CD4-positive, alpha-beta memory T cell (primary cell): ENCODE measurements around the gene PARL. TPM values are rescaled to one million over a fixed set of nuclear protein-coding genes. Genes with fewer than 3 reads are reported as not detected.
A peak's percentile ranks its signal among the peaks of the same experiment; 100 is the strongest.

Experiments
- CTCF ChIA-PET: fragments of 350-600 bp; sonication (Branson Sonifier 250); formaldehyde crosslinking; loops from one replicate; lab custom pipeline; 2021; ENCODE audit warnings: inconsistent platforms; ENCODE audit not compliant: partially characterized antibody; lab: Charles Lee
- POLR2A ChIA-PET: fragments of 350-600 bp; sonication (Branson Sonifier 250); formaldehyde crosslinking; loops from one replicate; lab custom pipeline; 2021; ENCODE audit not compliant: partially characterized antibody; lab: Charles Lee
- DNase-seq, 5 donors: peaks; one replicate each; pipeline versions ENCODE4 v3.0.0 to v3.0.0-alpha.2; 2020 to 2022; ENCODE audit warnings: mixed read lengths in 1 of 5
- H3K27ac ChIP-seq: one replicate; pipeline ENCODE4 v1.7.0; 2013; ENCODE audit warnings: low read depth, low read length
- H3K27me3 ChIP-seq: 2 replicates; pipeline ENCODE4 v1.7.0; 2013; ENCODE audit warnings: mild to moderate bottlenecking, low read length, moderate library complexity; ENCODE audit not compliant: insufficient read depth
- H3K36me3 ChIP-seq: 2 replicates; pipeline ENCODE4 v1.7.0; 2013; ENCODE audit warnings: mild to moderate bottlenecking, low read length, moderate library complexity; ENCODE audit not compliant: insufficient read depth
- H3K4me1 ChIP-seq: 2 replicates; pipeline ENCODE4 v1.7.0; 2013; ENCODE audit warnings: mild to moderate bottlenecking, low read length, moderate library complexity; ENCODE audit not compliant: insufficient read depth
- H3K4me3 ChIP-seq, 2 donors: one replicate each; pipeline ENCODE4 v1.7.0; 2013; ENCODE audit warnings: low read length in 2 of 2, mild to moderate bottlenecking in 1 of 2
- H3K9me3 ChIP-seq, 2 donors: one replicate each; pipeline ENCODE4 v1.7.0; 2013; ENCODE audit warnings: low read length in 2 of 2, control low read depth in 1 of 2; ENCODE audit not compliant: control insufficient read depth in 1 of 2
- H3K27ac Mint-ChIP-seq, 7 donors: one replicate each; pipeline ENCODE4 v1.8.0; 2020 to 2021; ENCODE audit warnings: mixed read lengths in 7 of 7, mild to moderate bottlenecking in 6 of 7, inconsistent platforms in 3 of 7, moderate library complexity in 3 of 7
- H3K27me3 Mint-ChIP-seq, 2 donors: one replicate each; pipeline ENCODE4 v1.8.0; 2020 to 2021; ENCODE audit warnings: mixed read lengths in 2 of 2
- H3K36me3 Mint-ChIP-seq, 2 donors: one replicate each; pipeline ENCODE4 v1.8.0; 2020 to 2021; ENCODE audit warnings: mixed read lengths in 2 of 2, inconsistent platforms in 1 of 2, mild to moderate bottlenecking in 1 of 2
- H3K4me1 Mint-ChIP-seq, 4 donors: one replicate each; pipeline ENCODE4 v1.8.0; 2020 to 2021; ENCODE audit warnings: mixed read lengths in 4 of 4, mild to moderate bottlenecking in 1 of 4
- H3K4me3 Mint-ChIP-seq, 8 donors: one replicate each; pipeline ENCODE4 v1.8.0; 2020 to 2021; ENCODE audit warnings: mixed read lengths in 8 of 8, mild to moderate bottlenecking in 7 of 8, moderate library complexity in 6 of 8, inconsistent platforms in 3 of 8
- H3K9me3 Mint-ChIP-seq, 8 donors: one replicate each; pipeline ENCODE4 v1.8.0; 2020 to 2021; ENCODE audit warnings: mixed read lengths in 8 of 8, mild to moderate bottlenecking in 5 of 8, inconsistent platforms in 3 of 8, moderate library complexity in 1 of 8
- intact Hi-C: fragments of 100-400 bp; cut with micrococcal nuclease; formaldehyde crosslinking; loops from one replicate; pipeline ENCODE4 v1.15.1; 2023
- polyA plus RNA-seq, 2 donors: library from polyadenylated mRNA; unstranded; fragments of 300-500 nt; fragmentation: Illumina TruSeq; gene quantifications; one replicate each; pipeline ENCODE4 v1.2.3, GENCODE V29; 2021
- total RNA-seq, 2 experiments: library from RNA; stranded (reverse); gene quantifications; one replicate each; pipeline ENCODE4 v1.2.3, GENCODE V29; 2021

Gene PARL, protein sequence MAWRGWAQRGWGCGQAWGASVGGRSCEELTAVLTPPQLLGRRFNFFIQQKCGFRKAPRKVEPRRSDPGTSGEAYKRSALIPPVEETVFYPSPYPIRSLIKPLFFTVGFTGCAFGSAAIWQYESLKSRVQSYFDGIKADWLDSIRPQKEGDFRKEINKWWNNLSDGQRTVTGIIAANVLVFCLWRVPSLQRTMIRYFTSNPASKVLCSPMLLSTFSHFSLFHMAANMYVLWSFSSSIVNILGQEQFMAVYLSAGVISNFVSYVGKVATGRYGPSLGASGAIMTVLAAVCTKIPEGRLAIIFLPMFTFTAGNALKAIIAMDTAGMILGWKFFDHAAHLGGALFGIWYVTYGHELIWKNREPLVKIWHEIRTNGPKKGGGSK
- total RNA-seq = 10 to 100 TPM; 46.9 to 50.2 TPM
- 100 to 1,000 TPM; 100 to 168 TPM for polyA plus RNA-seq

DNA sequence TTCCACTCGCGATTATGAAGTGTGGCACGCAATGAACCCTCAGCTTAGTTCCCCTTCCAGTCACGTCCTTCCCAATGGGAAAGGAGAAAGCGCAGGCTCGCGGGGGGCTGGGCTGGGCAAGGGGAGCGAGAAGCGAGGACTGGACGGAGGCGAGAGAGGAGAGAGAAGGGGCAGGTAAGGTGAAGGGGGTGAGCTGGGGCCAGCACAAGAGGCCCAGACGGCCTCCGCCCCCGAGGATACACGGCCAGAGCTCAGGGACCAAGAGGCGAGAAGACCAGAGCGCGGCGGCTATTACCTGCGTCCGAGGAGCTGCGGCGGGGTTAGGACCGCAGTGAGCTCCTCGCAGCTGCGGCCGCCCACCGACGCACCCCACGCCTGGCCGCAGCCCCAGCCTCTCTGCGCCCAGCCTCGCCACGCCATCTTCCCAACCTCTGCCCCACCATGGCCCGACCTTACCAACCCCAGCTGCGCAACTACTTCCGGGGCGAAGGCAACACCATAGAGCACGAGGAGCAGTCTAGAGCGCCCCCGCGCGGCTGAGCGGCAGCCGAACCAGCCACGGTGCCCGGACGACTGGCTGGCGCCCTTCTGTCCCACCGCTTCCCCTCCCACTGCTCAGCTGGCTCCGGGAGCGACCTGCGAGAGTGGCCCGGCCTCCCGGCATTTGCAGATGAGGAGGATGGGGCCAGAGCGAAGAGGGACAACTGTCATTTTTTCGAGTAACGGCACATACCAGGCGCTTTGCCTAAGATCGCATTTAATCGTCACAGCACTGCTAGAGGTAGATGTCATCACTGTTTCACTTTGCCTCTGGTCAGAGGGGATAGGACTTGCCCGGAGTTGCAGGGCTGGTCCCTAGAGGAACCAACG, at the start of gene PARL:
Gene PARL (minus strand): TSS at position 454 of the 870 bp plus-strand sequence. CDS start 34 bp downstream, at position 420.
- Mint-ChIP-seq H3K4me1 (peaks cover 24 to 50% (median 34%) of the 10 kb centered on the region in 4 donors), H3K27me3 (no peaks in the 10 kb centered on the region), H3K36me3 (peaks cover 0 to 15% of the 10 kb centered on the region in 2 donors), H3K4me3 (peak within 1 kb of the TSS; percentile 92 to 98 (median 95)), H3K9me3 (no peaks in the 10 kb centered on the region), H3K27ac (peak within 1 kb of the TSS; percentile 88 to 96 (median 93))
- Histone ChIP-seq H3K36me3 (no peaks in the 10 kb centered on the region), H3K4me3 (peak within 1 kb of the TSS; percentile 85 to 95), H3K4me1 (peaks cover 28% of the 10 kb centered on the region), H3K27ac (peak within 1 kb of the TSS; percentile 74), H3K9me3 (no peaks in the 10 kb centered on the region), H3K27me3 (no peaks in the 10 kb centered on the region)
- intact Hi-C loops = loop anchor here (1.0 to 10.0 kb wide), 3 partner anchors 413 to 1090 kb away; partner anchors contain the start of genes ATP11B and PSMD2
- peak; percentile 93 to 95 (median 94) for DNase-seq
- ChIA-PET CTCF (interaction anchor here (0.5 to 3.5 kb wide), 24 partner anchors 8 to 1090 kb away, joined by 3 to 22 read pairs (median 4); partner anchors contain the start of genes ABCC5, EEF1AKMT4, EIF2B5 and MCF2L2), POLR2A (interaction anchor here (0.6 to 1.7 kb wide), 12 partner anchors 9 to 927 kb away, joined by 3 to 7 read pairs (median 3); partner anchors contain the start of genes ABCC5, AP2M1, EIF2B5 and MAP6D1)

DNA sequence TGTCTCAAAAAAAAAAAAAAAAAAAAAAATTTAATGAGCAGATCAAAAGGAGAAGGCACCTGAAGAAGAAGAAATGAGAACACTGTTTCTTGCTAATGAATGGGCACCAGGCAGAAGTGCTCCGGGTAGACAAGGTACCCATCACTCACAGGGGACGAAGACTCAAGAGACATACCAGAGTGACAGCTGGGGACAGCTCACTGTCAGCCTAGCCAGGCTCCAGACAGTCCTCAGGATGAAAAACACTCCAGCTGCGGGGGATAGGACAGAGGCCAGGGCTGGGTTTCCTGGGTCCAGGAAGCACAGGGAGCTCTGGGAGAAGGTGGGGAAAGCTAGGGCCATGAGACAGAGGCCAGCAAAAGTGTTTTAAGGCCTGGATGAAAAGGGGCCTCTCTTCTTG, 48.5 kb upstream of the PARL start:
- H3K4me3 Mint-ChIP-seq = no peak overlapping the region
- POLR2A ChIA-PET = no interaction called here

DNA sequence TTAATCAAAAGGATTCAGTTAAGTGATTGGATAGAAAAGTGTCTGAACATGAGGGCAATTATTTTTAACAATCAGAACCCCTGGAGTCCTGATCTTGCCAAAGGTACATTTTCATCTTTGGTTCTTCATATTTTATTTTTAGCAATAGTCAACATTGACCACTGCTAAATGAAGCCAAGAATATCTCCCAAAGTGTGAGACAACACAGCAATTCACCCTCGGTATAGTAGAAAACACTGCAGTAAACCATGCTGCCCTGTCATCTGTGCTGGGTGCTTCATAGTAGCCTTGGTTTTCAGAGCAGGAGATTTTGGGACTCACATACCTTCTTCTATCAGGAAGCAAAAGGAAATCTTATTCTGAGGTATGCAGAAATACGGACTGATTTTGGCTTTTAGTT, 47.2 kb upstream of the PARL start:
- intact Hi-C loops = no loop called here
- CTCF ChIA-PET = no interaction called here
- Histone ChIP-seq H3K36me3 (peaks cover 5% of the 10 kb centered on the region), H3K27me3 (no peaks in the 10 kb centered on the region), H3K9me3 (no peaks in the 10 kb centered on the region), H3K4me3 (no peak overlapping the region), H3K27ac (no peak overlapping the region), H3K4me1 (no peaks in the 10 kb centered on the region)
- no peak overlapping the region for H3K4me3 Mint-ChIP-seq
- POLR2A ChIA-PET = no interaction called here
- peaks cover 29 to 36% of the 10 kb centered on the region in 2 donors for H3K36me3 Mint-ChIP-seq
- H3K27me3 Mint-ChIP-seq = no peaks in the 10 kb centered on the region
- no peaks in the 10 kb centered on the region for H3K9me3 Mint-ChIP-seq
- DNase-seq = no peak
- peak overlapping the region in 1 of 7 donors; percentile 12 for H3K27ac Mint-ChIP-seq
- no peaks in the 10 kb centered on the region for H3K4me1 Mint-ChIP-seq

More for the DNA sequence above, 48.5 kb upstream of the PARL start:
- peak overlapping the region in 2 of 7 donors; percentile 1 to 18 for H3K27ac Mint-ChIP-seq
- no peak for DNase-seq
- no peaks in the 10 kb centered on the region for H3K9me3 Mint-ChIP-seq
- no peaks in the 10 kb centered on the region for H3K27me3 Mint-ChIP-seq
- CTCF ChIA-PET = no interaction called here
- no peaks in the 10 kb centered on the region for H3K4me1 ChIP-seq
- H3K36me3 ChIP-seq = peaks cover 6% of the 10 kb centered on the region
- no peak overlapping the region for H3K27ac ChIP-seq
- no peaks in the 10 kb centered on the region for H3K9me3 ChIP-seq
- H3K27me3 ChIP-seq = no peaks in the 10 kb centered on the region
- peaks cover 29 to 38% of the 10 kb centered on the region in 2 donors for H3K36me3 Mint-ChIP-seq
- H3K4me3 ChIP-seq = no peak overlapping the region
- no peaks in the 10 kb centered on the region for H3K4me1 Mint-ChIP-seq
- intact Hi-C loops = no loop called here

DNA sequence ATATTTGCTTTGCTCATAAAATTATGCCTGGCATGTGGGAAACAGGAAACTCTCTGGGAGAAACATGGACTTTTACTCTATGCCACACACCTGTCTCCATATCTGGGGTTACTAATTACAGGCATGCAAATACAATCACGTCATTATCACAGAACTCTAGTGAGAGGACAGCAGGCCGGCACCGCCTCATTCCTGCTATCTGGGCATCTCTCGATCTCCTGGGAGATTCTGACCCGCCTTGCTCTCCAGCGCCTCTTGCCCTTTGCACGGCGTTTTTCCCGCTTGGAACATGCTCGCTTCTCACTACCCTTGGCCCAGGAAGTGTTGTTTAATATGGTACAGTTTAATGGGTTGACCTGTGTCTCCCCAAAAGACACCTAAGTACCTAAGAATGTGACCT, 45.4 kb upstream of the PARL start:
- H3K27me3 Mint-ChIP-seq = no peaks in the 10 kb centered on the region
- no peaks in the 10 kb centered on the region for H3K9me3 ChIP-seq
- ChIA-PET POLR2A (no interaction called here), CTCF (no interaction called here)
- no peak overlapping the region for H3K4me3 Mint-ChIP-seq
- H3K27me3 ChIP-seq = no peaks in the 10 kb centered on the region
- no peak for DNase-seq
- no peak overlapping the region for H3K27ac Mint-ChIP-seq
- H3K4me1 Mint-ChIP-seq = no peaks in the 10 kb centered on the region
- H3K36me3 Mint-ChIP-seq = peaks cover 22 to 33% of the 10 kb centered on the region in 2 donors
- H3K9me3 Mint-ChIP-seq = no peaks in the 10 kb centered on the region
- intact Hi-C loops = no loop called here
- H3K36me3 ChIP-seq = peaks cover 8% of the 10 kb centered on the region
- no peaks in the 10 kb centered on the region for H3K4me1 ChIP-seq
- H3K27ac ChIP-seq = no peak overlapping the region
- H3K4me3 ChIP-seq = no peak overlapping the region

DNA sequence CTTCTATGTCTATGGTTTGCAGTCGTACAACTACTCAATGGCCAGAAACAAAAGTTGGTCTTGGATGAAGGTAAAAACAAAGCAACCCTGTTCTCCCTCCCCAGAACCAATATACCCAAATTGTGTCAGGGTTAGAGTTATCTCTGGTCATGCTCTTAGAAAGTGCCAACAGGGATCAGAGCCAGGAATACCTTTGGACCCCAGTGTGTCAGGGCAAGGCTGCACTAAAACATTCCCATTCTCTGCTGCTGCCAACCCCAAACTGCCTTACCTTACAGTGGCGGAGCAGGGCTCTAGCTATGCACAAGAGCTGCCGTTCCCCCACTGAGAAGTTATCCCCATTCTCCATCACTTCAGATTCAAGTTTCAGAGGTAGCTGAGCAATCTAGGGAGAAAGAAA, 42.4 kb upstream of the PARL start:
- no peak overlapping the region for H3K4me3 Mint-ChIP-seq
- no peak for DNase-seq
- POLR2A ChIA-PET = no interaction called here
- H3K4me1 Mint-ChIP-seq = no peaks in the 10 kb centered on the region
- H3K27ac ChIP-seq = no peak overlapping the region
- intact Hi-C loops = no loop called here
- CTCF ChIA-PET = no interaction called here
- no peaks in the 10 kb centered on the region for H3K9me3 Mint-ChIP-seq
- no peaks in the 10 kb centered on the region for H3K4me1 ChIP-seq
- no peaks in the 10 kb centered on the region for H3K27me3 ChIP-seq
- H3K9me3 ChIP-seq = no peaks in the 10 kb centered on the region
- H3K27ac Mint-ChIP-seq = no peak overlapping the region
- H3K4me3 ChIP-seq = no peak overlapping the region
- peaks cover 39 to 40% of the 10 kb centered on the region in 2 donors for H3K36me3 Mint-ChIP-seq
- no peaks in the 10 kb centered on the region for H3K27me3 Mint-ChIP-seq
- peaks cover 20% of the 10 kb centered on the region for H3K36me3 ChIP-seq

DNA sequence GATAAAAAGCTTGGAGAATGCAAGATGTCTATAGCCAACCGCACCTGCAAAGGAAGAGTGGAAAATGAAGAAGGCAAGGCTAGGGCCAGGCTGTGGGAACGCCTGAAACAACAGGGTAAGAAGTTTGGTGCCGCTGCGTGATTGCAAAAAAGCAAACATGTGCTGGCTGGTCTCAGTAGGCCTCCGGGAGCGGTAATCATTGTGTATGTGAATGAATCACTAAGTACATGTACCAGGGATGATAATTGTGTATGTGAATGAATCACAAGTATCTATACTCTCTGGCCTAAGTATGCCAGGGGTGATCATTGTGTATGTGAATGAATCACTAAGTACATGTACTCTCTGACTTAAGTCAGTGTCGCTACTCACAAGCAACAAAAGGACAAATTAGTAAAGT, 40.3 kb upstream of the PARL start:
- H3K27me3 Mint-ChIP-seq = no peaks in the 10 kb centered on the region
- H3K9me3 Mint-ChIP-seq = no peaks in the 10 kb centered on the region
- H3K27ac Mint-ChIP-seq = no peak overlapping the region
- Histone ChIP-seq H3K27me3 (no peaks in the 10 kb centered on the region), H3K4me1 (no peaks in the 10 kb centered on the region), H3K9me3 (no peaks in the 10 kb centered on the region), H3K36me3 (peaks cover 20% of the 10 kb centered on the region), H3K4me3 (no peak overlapping the region), H3K27ac (no peak overlapping the region)
- intact Hi-C loops = no loop called here
- CTCF ChIA-PET = no interaction called here
- no peak overlapping the region for H3K4me3 Mint-ChIP-seq
- H3K36me3 Mint-ChIP-seq = peaks cover 46 to 48% of the 10 kb centered on the region in 2 donors
- POLR2A ChIA-PET = no interaction called here
- H3K4me1 Mint-ChIP-seq = no peaks in the 10 kb centered on the region
- no peak for DNase-seq

DNA sequence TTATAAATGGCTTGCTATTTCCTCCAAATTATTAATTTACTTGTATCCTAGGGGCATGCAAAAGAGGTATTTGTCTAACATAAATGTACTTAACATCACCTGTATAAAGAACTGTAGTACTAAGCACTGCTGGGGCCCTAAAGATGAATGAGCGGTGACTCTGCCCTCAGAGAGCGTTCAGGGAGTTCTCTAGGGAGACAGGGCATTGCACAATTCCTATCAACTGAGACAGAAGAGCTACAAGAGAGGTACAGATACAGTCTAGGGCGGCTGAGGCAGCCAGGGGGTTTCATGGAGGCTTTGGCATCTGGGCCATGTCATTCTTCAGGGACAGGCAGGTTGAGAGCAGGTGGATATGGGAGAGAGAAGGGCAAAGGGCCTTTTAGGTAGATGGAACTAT, 39.9 kb upstream of the PARL start:
- DNase-seq = no peak
- H3K9me3 ChIP-seq = no peaks in the 10 kb centered on the region
- no peaks in the 10 kb centered on the region for H3K9me3 Mint-ChIP-seq
- no peak overlapping the region for H3K27ac Mint-ChIP-seq
- H3K27me3 ChIP-seq = no peaks in the 10 kb centered on the region
- intact Hi-C loops = no loop called here
- no peaks in the 10 kb centered on the region for H3K4me1 Mint-ChIP-seq
- H3K27me3 Mint-ChIP-seq = no peaks in the 10 kb centered on the region
- H3K36me3 Mint-ChIP-seq = peaks cover 46 to 48% of the 10 kb centered on the region in 2 donors
- no peak overlapping the region for H3K4me3 ChIP-seq
- no peak overlapping the region for H3K27ac ChIP-seq
- H3K4me3 Mint-ChIP-seq = no peak overlapping the region
- peaks cover 20% of the 10 kb centered on the region for H3K36me3 ChIP-seq
- ChIA-PET POLR2A (no interaction called here), CTCF (no interaction called here)
- H3K4me1 ChIP-seq = no peaks in the 10 kb centered on the region
